GM19025 (cell line): Measurements from ENCODE around the gene ADCY5.

Experiments used
- ATAC-seq: cut with Tn5 transposase; IDR thresholded peaks from one replicate; pipeline ENCODE4 v1.9.1; 2021; ENCODE audit warnings: mild to moderate bottlenecking, low read depth, moderate library complexity; ENCODE audit not compliant: unreplicated experiment

Gene ADCY5

DNA sequence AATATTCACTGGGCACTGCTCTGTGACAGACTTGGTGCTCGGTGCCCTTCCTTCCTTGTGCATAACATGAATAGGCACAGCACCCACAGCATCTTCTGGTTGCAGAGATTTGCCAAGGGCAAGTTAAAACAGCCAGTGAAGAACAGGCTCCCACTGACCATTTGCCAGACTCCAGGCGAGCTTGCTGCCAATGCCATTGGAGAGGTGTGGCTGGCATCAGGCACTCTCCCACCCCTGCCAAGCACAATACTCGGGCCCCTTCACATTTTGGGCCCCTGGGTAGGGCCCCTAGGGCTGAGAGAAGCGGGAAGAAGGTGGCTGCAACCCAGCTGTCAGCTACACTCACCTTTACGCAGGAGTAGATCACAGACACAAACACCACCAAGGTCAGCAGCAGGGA, 135.0 kb downstream of the ADCY5 start:
- no peak for ATAC-seq

DNA sequence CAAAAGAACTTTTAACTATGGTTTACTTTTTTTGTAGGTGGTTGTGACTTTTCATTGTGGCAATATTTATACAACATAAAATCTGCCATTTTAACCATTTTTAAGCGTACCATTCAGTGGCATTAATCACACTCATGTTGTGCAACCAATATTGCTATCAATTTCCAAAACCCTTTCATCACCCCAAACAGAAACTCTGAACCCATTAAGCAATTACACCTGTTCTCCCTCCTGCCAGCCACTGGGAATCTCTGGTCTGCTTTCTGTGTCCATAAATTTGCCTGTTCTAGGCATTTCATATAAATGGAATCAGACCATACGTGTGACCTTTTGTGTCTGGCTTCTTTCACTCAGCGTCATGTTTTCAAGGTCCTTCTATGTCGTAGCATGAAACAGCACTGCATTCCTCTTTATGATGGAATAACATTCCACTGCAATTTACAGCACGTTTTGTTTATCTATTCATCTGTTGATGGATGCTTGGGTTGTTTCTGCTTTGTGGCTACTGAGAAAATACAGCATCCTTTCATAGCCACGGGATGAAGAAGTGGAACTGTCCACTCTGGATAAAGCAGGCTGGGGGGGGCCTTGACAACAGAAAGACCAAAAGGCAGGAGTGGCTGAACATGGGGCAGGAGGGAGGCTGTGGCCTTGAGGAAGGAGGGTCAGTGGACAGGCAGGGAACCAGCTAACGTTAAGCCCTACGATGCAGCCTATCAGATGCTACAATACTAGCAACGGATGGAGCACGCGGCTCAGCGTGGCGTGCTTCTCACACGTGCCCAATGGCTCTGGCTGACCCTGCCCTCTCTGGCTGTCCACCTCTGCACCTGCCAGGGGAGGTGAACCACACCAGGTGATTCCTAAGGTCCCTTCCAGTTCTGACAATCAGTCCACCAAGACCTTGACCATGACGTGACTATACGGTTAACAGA, 136.3 kb downstream of the ADCY5 start:
- no peak for ATAC-seq

DNA sequence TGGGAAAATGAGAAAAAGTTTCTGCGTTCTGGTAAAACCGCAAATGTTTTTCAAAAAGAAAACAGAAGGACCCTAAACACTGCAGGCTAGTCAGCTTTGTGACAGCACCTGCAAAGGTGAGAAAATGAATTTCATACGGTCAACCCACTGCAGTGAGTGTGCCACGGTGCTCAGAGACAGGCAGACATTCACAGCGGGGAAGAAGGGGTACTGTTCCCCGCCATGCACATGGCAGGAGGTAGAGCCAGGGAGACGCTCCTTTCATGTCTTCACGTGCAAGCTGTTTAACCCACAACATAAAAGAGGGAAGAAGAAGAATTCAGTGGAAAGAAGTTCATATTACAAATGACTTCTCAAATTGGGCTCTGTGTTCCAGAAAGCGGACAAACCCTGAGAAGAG, 137.7 kb downstream of the ADCY5 start:
- no peak for ATAC-seq

DNA sequence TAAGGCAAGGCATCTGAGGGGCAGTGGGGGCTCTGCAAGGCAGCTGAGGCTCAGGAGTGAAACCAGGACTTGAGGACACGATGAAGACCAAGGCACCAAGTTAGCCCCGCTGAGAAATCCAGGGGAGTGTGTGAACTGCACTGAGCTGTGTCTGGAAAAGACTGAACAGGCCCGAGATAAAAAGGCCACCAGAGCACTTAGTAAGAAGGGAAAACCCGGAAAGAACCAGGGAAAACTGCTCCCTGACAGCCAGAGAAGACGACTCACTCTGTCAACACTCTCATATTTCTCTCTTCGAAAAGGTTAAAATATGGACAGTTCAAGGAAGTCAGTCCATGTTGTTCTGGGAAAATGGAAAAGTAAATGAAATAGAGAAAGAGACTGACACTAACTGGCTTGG, 138.1 kb downstream of the ADCY5 start:
- no peak for ATAC-seq

DNA sequence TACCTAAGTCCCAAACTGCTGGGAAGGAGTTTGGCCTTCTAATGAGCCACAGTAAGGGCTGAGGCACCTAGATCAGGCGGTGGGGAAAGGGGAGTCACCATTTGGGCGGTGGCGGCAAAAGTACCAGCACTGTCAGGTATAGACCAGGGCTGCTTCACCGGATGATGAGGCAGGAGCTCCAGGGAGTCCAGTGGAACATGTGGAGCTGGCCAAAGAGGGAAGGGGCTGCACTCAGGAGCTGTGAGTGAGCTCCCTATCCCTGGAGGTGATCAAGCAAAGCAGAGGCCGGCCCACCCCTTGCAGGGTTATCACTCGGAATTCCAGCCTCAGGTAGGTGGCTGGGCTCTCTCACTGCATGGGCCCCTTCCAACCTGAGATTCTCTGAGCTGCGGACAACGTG, 138.7 kb downstream of the ADCY5 start:
- no peak for ATAC-seq

DNA sequence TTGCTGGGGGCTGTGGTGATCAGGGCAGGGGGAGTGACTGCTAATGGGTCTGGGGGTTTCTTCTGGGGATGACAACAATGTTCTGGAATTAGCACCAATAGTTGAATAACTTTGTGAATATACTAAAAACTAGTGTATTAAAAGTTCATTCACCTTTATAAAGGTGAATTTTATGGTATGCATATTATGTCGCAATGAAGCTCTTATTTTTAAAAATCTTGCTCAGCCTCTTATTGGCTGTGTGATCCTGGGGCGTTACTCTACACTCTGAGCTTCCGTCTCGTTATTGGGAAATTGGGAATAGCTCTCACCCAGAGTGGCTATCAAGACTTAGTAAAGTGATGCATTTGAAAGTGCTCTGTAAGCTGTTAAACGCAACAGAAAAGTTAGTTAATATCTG, 141.8 kb downstream of the ADCY5 start:
- ATAC-seq: no peak

DNA sequence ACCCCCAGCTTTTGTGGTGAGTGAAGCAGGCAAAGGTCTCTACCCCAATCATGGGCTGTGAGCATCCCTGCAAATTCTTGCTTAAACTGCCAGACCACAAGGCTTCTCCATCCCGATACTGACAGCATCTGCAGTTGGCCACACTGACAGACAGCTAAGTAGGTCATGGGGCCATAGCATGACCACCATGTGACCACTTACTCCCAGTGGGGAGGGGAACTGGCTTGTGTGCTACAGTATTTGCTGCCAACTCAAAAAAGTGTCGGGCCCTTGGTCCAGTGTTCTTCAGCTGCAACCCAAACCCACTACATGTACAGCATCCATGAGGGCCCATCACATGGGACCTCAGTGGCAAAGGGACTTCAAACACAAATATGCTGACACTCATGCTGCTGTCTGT, 143.7 kb downstream of the ADCY5 start:
- no peak for ATAC-seq

DNA sequence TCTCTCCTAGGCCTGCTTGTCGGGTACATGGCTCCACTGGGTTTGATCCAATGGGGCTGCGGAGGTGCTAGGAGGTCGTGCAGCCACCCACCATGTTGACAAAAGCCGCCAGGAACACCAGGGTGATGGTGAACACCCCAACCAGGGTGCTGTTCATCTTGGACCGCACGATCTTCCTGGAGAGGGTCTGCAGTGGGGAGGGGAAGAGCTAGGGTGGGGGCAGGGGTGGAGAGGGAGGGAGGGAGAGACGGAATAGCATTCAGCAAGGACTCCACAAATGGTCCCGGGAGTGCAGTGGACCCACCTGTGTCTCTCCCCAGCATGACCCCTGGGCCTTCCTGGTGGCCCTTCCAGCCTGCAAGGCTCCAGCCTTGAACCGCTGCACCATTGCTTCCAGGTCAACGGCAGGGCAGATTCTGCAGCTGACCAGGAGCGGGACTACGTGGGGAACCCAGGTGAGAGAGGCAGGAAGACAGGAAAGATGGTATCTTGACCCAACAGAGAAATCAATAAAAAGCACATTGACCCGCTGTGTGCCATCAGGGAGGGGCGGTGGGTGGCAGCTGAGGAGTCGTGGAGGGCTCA, 144.8 kb downstream of the ADCY5 start:
- no peak for ATAC-seq

DNA sequence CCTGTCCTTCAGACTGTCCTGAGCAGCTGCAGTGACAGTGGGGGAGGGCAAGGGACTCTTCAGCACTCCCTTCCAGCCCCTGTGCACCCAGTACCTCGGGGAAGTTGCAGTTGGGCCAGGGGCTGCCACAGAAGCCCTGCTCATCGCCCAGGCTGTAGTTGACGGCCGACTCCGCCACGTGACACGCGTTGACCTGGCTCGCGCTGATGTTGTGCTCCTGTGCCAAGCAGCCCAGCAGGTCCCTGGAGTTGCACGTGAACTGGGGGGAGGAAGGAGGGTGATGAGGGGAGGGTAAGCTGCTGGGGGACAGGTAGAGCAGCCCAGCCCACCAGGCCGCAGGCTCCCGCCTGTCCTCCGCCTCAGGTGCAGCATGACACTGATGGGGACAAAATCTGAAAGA, 145.9 kb downstream of the ADCY5 start:
- no peak for ATAC-seq

DNA sequence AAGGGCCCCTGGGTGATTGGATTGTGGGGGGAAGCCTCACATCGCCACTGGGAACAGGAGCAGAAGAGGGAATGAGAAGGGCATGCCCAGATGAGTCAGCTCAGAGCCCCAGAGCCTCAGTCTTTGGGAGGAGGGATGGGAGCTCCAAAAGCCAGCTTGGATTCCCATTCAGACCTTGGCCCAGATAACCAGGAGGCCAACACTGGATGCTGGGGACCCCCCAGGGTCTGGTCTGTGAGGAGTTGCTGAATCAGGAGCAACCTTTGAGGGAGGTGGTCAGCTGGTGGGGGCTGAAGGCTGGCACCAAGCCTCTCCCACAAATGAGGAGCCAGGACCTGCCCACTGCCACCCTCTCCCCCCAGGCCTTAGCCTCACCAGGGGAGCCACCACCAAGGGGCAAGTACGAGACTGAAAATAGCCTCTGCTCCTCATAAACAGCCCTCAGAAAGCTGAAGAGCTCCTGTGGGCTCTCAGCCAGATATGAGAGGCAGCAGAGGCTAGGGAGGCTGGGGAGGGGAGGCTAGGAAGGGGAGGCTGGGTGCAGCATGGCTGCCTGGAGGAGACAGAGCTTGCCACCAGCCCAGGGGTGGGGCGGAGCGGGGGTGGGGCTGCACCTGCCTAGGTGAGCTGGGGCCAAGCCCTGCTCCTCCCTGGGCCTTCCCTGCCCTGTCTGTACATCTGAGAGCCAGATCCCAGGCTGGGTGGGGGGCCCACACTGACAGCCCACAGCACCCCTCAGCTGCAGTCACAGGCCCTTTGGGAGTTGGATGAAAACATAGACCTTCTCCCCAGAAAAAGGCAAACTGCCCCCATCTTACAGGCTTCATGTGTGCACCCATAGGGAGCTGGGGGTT, 147.3 kb downstream of the ADCY5 start:
- ATAC-seq: no peak

DNA sequence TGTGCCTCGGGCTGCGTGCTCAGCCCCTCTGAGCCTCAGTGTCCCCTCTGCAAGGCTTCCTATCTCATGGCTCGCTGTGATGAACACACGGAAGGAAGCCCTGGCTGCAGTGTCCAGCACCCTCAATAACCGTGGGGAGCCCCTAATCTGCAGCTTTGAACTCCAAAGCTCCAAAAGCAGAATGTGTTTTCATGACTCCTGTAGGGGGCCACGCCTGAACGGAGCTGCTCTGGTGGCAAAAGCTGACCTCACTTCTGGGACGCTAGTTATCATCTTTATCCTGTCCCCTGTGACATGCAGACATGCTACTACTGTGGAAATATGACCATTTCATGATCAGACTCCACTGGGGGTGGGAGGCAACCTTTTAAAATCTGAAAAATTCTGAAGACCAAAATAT, 148.3 kb downstream of the ADCY5 start:
- no peak for ATAC-seq

DNA sequence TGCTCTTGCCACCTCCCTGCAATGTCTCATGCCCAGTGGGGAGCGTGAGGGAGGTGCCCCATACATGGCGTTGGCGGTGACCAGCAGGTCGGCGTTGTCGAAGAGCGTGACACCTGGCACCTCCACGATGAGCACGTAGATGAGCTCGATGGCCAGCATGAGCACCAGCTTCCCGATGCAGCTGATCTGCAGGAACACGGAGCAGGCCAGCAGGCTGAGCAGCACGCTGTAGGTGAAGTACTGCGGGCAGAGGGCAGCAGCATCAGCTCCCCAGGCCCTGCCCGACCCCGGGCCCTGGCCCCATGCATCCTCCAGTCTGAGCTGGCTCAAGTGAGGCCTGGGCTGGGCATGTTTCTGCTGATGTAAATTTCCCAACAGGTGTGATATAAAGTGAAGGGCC, 148.8 kb downstream of the ADCY5 start:
- no peak for ATAC-seq

DNA sequence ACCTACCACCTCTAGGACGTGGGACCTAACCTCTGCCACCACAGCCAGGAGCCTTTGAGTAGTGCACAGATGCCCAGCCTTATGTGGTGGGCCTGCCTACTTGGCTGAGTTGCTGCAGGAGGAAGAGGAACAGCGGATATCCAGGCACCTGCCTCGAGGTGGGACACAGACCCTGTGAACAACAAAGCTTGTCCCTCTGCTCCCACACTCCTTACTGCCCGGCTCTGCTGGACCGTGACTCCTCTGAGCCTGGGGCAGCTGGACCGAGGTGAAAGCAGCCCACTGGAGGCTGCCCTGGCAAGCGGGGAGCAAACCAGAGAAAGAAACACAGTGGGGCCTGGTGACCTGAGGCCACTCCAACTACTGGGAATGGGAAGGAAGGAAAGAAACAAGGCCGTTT, 149.3 kb downstream of the ADCY5 start:
- ATAC-seq: no peak

DNA sequence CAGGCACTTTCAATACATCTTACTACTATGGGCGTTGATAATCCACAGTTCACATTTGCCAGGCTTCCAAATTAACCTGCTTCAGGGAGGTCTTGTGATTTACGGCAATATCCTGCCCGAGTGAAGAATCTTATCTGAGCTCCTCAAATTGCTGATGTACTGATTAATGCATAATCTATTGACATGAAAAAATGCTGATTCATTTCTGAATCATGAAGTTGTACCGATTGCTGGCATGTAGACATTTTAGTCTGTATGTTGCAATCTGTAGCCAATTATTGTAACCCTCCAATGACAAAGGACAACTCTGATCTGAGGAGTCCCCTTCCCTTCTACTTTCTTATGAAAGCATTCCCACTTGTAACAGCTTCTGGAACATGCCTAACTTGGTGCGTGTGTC, 150.0 kb downstream of the ADCY5 start:
- no peak for ATAC-seq

DNA sequence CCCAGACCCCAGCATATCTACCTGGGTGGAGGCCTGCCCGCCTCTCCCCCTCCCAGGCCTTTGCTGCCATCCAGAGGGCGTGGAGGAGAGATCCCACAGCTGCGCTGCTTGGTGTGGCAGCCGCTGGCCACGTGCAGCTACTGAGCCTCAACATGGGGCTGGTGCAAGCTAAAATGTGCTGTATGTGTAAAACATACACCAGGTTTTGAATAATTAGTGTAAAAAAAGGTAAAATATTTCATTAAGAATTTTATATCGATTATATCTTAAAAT, 151.3 kb downstream of the ADCY5 start:
- ATAC-seq: no peak

DNA sequence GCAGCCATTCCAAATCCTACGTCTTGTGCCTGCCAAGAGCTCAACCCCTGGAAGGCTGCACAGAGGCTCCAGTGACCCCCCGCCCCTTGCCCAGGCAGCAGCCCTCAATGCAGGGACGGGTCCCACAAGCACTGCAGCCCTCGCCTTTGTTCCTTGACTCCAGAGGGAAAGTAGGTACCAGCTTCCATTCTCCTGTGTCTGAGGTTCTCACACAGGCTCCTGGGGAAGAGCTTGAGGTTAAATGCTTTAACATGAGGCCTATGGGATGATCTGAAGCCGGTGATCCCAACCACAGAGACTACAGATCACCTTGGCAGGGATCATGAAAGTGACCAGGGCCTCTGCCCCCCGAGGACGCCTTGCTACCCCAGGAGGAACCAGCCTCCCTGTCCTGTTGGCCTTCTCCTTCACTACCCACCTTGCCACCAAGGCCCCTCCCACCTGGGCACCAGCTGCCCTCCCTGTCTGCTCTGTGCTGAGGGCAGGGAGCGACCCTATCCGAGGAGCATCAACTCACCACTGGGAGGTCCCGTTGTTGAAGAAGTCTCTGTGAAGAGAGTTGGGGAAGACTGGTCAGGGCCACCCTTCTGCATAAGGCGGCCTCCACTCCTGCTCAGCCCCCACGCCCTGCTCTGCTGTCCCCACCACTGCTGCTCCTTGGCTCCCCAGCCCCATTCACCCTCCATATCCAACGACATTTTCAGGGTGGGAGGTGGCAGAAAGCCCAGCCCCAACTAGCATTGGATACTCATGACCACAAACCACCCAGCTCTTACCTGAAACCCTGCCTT, 151.9 kb downstream of the ADCY5 start:
- no peak for ATAC-seq

DNA sequence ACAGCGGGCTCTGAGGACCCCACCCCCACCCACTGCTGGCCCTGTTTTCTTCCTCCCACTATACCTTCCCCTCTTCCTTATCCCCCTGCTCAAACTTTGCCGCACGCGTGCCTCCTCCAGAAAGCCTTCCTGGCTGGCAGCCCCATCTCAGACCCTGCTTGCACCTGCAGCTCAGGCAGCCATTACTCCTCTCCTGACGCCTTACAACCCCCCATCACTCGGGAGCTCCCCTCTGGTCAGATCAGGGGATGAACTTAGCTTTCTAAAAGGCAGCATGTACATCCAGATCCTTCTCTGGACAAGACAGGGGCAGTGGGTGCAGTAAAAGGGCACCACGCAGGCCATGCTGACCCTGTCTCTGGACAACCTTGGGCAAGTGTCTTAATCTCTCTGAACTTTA, 152.6 kb downstream of the ADCY5 start:
- no peak for ATAC-seq

DNA sequence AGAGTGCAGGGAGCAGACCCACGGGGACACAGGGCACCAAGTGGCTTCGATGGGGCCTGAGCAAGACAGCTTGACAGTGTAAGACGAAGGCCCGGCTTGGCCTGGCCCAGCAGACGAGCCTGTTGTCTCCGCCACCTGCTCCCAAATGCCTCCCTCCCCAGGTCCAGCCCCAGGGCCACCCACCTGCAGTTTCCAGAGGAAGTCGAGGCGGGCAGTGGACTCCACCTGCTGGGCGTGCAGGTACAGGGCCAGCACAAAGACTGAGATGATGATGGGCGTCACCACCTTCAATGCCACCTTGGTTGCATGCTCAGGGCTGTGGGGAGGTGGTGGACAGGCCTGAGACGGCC, 153.0 kb downstream of the ADCY5 start:
- no peak for ATAC-seq

DNA sequence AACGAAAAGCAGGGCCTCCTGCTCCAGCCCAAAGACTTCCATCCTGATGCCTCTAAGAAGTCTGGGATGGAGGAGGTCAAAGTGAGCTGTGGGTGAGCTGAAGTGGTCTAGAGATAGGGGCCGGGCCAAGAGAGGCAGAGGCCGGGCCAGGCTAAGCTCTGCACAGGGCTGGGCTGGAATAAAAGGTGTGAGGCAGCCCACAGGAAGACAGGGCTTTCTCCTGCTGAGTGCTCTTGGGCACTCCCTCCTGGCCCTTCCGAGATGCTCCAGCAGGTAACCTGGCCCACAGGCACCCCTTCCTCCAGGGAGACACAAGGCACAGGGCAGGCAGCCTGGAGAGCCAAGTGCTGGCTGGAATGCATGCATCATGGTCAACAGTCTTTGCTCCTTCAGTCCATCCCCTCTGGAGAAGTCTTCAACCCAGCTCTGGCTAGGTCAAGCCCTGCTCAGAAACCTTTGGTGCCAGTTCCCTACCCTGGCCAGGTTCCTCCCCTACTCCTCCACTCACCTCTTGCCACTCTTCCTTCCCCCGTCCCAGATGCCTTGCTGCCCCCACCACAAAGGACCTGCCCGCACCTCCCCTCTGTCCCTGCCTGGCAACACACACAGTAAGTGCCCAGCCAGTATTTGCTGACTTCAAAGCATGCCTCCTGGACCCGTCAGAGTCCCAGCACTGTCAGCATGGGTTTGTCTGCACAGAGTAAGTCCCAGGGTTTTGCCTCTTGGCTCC, 153.6 kb downstream of the ADCY5 start:
- no peak for ATAC-seq

DNA sequence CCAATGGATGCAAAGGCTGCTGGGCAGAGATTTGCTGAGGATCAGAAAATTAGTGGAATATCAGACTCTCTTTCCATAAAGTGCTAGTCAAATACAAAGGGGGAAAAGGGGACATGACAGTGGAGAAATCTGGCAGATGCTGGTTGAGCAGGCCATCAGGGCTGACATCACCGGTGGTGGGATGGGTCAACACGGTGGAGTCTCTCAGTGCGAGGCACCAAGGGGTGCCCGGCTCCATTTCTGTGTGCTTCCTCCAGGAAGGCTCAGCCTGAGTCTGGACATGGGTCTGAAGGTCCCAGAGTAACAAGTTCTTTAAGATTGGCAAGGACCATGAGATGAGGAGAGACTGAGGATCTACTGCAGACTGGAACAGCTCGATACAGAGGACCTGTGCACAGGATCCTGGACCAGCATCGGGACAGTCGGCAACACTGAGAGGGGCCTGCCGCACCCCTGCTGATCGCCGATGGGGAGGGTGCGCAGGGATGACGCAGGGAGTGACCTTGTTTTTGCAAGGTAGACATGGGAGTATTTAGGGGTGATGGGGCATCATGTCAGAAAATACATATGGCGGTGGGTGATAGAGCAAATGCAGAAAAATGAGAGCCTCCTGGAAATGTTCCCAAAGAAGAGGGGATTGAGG, 154.5 kb downstream of the ADCY5 start:
- ATAC-seq: no peak
